Gastrocnemius medialis (tissue), 4 donors: Measurements from ENCODE around the gene GPC6. TPM values are rescaled to one million over a fixed set of nuclear protein-coding genes. Genes with fewer than 3 reads are reported as not detected.

Source experiments
- ATAC-seq, 2 donors: fragments of 150-250 bp; one replicate each; pipeline ENCODE4 v1.9.1; 2016
- DNase-seq, 2 donors: peaks; one replicate each; pipeline ENCODE4 v3.0.0-alpha.2; 2019
- H3K27ac ChIP-seq, 4 donors: fragments of 200-600 bp; sonication (generic); 1 replicate in 1 of 4; 2 replicates in 3 of 4; pipeline ENCODE4 v1.5.1; 2016 to 2018; ENCODE audit warnings: mild to moderate bottlenecking in 2 of 4, moderate library complexity in 1 of 4
- H3K27me3 ChIP-seq, 3 donors: fragments of 200-600 bp; sonication (generic) in 2 of 3; 1 replicate in 1 of 3; 2 replicates in 2 of 3; pipeline versions ENCODE4 v1.5.1 to v1.6.0; 2016 to 2019; ENCODE audit warnings: mild to moderate bottlenecking in 1 of 3, moderate library complexity in 1 of 3
- H3K36me3 ChIP-seq, 2 donors: fragments of 200-600 bp; sonication (generic) in 1 of 2; one replicate each; pipeline ENCODE4 v1.5.1; 2017 to 2018
- H3K4me1 ChIP-seq, 2 donors: fragments of 200-600 bp; sonication (generic) in 1 of 2; one replicate each; pipeline ENCODE4 v1.5.1; 2016 to 2017; ENCODE audit warnings: mild to moderate bottlenecking in 2 of 2
- H3K4me3 ChIP-seq, 4 donors: fragments of 200-600 bp; sonication (generic) in 3 of 4; 1 replicate in 1 of 4; 2 replicates in 3 of 4; pipeline ENCODE4 v1.5.1; 2016 to 2019; ENCODE audit warnings: mild to moderate bottlenecking in 2 of 4
- H3K9me3 ChIP-seq, 3 donors: fragments of 200-600 bp; sonication (generic) in 2 of 3; 1 replicate in 1 of 3; 2 replicates in 2 of 3; pipeline ENCODE4 v1.5.1; 2016 to 2019
- POLR2A ChIP-seq, 2 donors: fragments of 450-650 bp; IDR thresholded peaks; one replicate each; pipeline ENCODE4 v1.6.1; 2017; ENCODE audit warnings: antibody characterized with exemption in 2 of 2, mild to moderate bottlenecking in 2 of 2, moderate library complexity in 2 of 2
- in situ Hi-C, 4 donors: fragments of 200-750 bp; cut with MboI; loops; one replicate each; pipeline versions ENCODE4 v1.15.0 to v1.8.0; 2017; ENCODE audit warnings: low sequenced_read_pairs in 4 of 4
- intact Hi-C: fragments of 100-400 bp; cut with DNase I; formaldehyde crosslinking; loops from one replicate; pipeline ENCODE4 v1.15.1; 2023; ENCODE audit warnings: low total_unique reads
- total RNA-seq, 4 donors: library from RNA; depleted of rRNA; stranded (reverse); fragments of >200 nt; gene quantifications; one replicate each; pipeline versions ENCODE4 v1.1.0 to v1.2.3, GENCODE V29; 2016
- TF ChIP-seq, protein P1 (sequence below), 5 experiments: fragments of 450-650 bp in 3 of 5; fragments of 200-600 bp in 2 of 5; sonication (generic) in 2 of 5; IDR thresholded peaks in 4 of 5; conservative IDR thresholded peaks in 1 of 5; 1 replicate in 4 of 5; 2 replicates in 1 of 5; pipeline ENCODE4 v1.5.1; 2016 to 2019; ENCODE audit warnings: antibody characterized with exemption in 5 of 5, mild to moderate bottlenecking in 3 of 5, moderate library complexity in 3 of 5

Gene GPC6
- total RNA-seq, 4 donors from 2014 or later, result 0.47 to 0.88 (median 0.59) TPM

GRCh38 chr13:94389604-94390351 lies 1163.2 kb downstream of the GPC6 start:
- no peaks in the 10 kb centered on the region for H3K4me1 ChIP-seq
- H3K27me3 ChIP-seq, result no peaks in the 10 kb centered on the region
- no peak overlapping the region for H3K27ac ChIP-seq
- no peaks in the 10 kb centered on the region for H3K9me3 ChIP-seq
- no peak for ATAC-seq
- H3K4me3 ChIP-seq, result no peak overlapping the region
- TF ChIP-seq, protein P1, sequence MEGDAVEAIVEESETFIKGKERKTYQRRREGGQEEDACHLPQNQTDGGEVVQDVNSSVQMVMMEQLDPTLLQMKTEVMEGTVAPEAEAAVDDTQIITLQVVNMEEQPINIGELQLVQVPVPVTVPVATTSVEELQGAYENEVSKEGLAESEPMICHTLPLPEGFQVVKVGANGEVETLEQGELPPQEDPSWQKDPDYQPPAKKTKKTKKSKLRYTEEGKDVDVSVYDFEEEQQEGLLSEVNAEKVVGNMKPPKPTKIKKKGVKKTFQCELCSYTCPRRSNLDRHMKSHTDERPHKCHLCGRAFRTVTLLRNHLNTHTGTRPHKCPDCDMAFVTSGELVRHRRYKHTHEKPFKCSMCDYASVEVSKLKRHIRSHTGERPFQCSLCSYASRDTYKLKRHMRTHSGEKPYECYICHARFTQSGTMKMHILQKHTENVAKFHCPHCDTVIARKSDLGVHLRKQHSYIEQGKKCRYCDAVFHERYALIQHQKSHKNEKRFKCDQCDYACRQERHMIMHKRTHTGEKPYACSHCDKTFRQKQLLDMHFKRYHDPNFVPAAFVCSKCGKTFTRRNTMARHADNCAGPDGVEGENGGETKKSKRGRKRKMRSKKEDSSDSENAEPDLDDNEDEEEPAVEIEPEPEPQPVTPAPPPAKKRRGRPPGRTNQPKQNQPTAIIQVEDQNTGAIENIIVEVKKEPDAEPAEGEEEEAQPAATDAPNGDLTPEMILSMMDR (IDR thresholded peaks at IDR 0.05 in 4 of 5, conservative IDR thresholded peaks at IDR 0.05 in 1 of 5), result no peak
- no peak for TF ChIP-seq POLR2A (IDR thresholded peaks at IDR 0.05)
- no peak for DNase-seq
- no peaks in the 10 kb centered on the region for H3K36me3 ChIP-seq
- intact Hi-C loops, result no loop called here
- in situ Hi-C loops, result no loop called here

- DNase-seq, result no peak
- intact Hi-C loops (no loop called here), in situ Hi-C loops (no loop called here)
- Histone ChIP-seq H3K4me3 (no peak overlapping the region), H3K27me3 (no peaks in the 10 kb centered on the region), H3K27ac (no peak overlapping the region), H3K4me1 (no peaks in the 10 kb centered on the region), H3K36me3 (no peaks in the 10 kb centered on the region), H3K9me3 (no peaks in the 10 kb centered on the region)
- TF ChIP-seq, protein P1 (IDR thresholded peaks at IDR 0.05 in 4 of 5, conservative IDR thresholded peaks at IDR 0.05 in 1 of 5), result no peak
- no peak for TF ChIP-seq POLR2A (IDR thresholded peaks at IDR 0.05)
- ATAC-seq, result no peak
These were observed 1164.3 kb downstream of the GPC6 start for GRCh38 chr13:94390881-94391280.

GRCh38 chr13:94394723-94395122 lies 1168.1 kb downstream of the GPC6 start:
- Histone ChIP-seq H3K27me3 (no peaks in the 10 kb centered on the region), H3K36me3 (no peaks in the 10 kb centered on the region), H3K4me3 (no peak overlapping the region), H3K27ac (no peak overlapping the region), H3K9me3 (no peaks in the 10 kb centered on the region), H3K4me1 (no peaks in the 10 kb centered on the region)
- ATAC-seq, result no peak
- intact Hi-C loops, result no loop called here
- TF ChIP-seq POLR2A (IDR thresholded peaks at IDR 0.05), result no peak
- TF ChIP-seq, protein P1 (IDR thresholded peaks at IDR 0.05 in 4 of 5, conservative IDR thresholded peaks at IDR 0.05 in 1 of 5), result no peak
- in situ Hi-C loops, result no loop called here
- no peak for DNase-seq

- TF ChIP-seq, protein P1 (IDR thresholded peaks at IDR 0.05 in 4 of 5, conservative IDR thresholded peaks at IDR 0.05 in 1 of 5), result no peak
- no peak for TF ChIP-seq POLR2A (IDR thresholded peaks at IDR 0.05)
- Histone ChIP-seq H3K9me3 (no peaks in the 10 kb centered on the region), H3K4me3 (no peak overlapping the region), H3K27ac (no peak overlapping the region), H3K4me1 (no peaks in the 10 kb centered on the region), H3K27me3 (no peaks in the 10 kb centered on the region), H3K36me3 (no peaks in the 10 kb centered on the region)
- in situ Hi-C loops, result no loop called here
- DNase-seq (no peak), ATAC-seq (no peak)
- intact Hi-C loops, result no loop called here
These were observed 1169.3 kb downstream of the GPC6 start for GRCh38 chr13:94395860-94396259.

DNA sequence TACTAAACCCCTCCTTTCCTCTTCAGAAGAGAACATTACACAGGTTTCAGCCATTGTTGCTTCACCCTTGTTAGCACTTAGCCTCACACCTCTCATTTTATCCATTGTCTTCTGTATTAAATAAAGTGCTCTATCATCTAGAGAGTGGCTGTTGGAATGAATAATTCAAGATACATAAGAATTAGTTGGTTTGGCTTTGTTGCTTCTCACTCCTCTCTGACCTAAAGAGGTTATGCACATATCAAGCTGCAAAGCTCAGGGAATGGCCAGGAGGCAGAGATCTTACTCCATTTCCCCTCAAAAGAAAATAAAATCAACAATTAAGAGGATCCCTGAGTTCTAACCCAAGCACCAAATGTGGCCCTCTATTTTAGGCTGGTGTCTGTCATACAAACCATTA lies 1173.2 kb downstream of the GPC6 start:
- Histone ChIP-seq H3K9me3 (no peaks in the 10 kb centered on the region), H3K27me3 (no peaks in the 10 kb centered on the region), H3K27ac (no peak overlapping the region), H3K36me3 (no peaks in the 10 kb centered on the region), H3K4me3 (no peak overlapping the region), H3K4me1 (no peaks in the 10 kb centered on the region)
- in situ Hi-C loops (no loop called here), intact Hi-C loops (no loop called here)
- TF ChIP-seq POLR2A (IDR thresholded peaks at IDR 0.05), result no peak
- TF ChIP-seq, protein P1 (IDR thresholded peaks at IDR 0.05 in 4 of 5, conservative IDR thresholded peaks at IDR 0.05 in 1 of 5), result no peak
- ATAC-seq, result no peak
- no peak for DNase-seq
